ENCODE measurements around the gene ERVH48-1.
"Not testable (repeated sequence)": the region's sequence is repeated elsewhere in the genome, so short reads cannot be mapped to it uniquely, and the experiment has no call there.

ERVH48-1 gene

DNA sequence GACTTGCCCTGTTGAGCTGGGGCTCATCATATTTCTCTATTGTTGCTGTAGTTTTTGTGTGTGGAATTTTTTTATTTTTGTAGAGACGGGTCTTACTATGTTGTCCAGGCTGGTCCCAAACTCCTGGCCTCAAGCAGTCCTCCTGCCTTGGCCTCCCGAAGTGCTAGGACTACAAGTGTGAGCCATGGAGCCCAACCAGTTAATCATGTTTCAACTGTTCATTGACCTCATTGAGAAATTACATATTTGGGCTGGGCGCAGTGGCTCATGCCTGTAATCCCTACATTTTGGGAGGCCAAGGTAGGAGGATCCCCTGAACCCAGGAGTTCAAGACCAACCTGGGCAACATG, 39.8 kb upstream of the ERVH48-1 start:
- H3K4me3 ChIP-seq (ENCODE audit: low read depth, low read length) = no peak overlapping the region
- TF ChIP-seq, protein P1, sequence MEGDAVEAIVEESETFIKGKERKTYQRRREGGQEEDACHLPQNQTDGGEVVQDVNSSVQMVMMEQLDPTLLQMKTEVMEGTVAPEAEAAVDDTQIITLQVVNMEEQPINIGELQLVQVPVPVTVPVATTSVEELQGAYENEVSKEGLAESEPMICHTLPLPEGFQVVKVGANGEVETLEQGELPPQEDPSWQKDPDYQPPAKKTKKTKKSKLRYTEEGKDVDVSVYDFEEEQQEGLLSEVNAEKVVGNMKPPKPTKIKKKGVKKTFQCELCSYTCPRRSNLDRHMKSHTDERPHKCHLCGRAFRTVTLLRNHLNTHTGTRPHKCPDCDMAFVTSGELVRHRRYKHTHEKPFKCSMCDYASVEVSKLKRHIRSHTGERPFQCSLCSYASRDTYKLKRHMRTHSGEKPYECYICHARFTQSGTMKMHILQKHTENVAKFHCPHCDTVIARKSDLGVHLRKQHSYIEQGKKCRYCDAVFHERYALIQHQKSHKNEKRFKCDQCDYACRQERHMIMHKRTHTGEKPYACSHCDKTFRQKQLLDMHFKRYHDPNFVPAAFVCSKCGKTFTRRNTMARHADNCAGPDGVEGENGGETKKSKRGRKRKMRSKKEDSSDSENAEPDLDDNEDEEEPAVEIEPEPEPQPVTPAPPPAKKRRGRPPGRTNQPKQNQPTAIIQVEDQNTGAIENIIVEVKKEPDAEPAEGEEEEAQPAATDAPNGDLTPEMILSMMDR (IDR thresholded peaks at IDR 0.05; ENCODE audit: borderline replicate concordance, insufficient read depth, low read depth, low read length) = no peak

DNA sequence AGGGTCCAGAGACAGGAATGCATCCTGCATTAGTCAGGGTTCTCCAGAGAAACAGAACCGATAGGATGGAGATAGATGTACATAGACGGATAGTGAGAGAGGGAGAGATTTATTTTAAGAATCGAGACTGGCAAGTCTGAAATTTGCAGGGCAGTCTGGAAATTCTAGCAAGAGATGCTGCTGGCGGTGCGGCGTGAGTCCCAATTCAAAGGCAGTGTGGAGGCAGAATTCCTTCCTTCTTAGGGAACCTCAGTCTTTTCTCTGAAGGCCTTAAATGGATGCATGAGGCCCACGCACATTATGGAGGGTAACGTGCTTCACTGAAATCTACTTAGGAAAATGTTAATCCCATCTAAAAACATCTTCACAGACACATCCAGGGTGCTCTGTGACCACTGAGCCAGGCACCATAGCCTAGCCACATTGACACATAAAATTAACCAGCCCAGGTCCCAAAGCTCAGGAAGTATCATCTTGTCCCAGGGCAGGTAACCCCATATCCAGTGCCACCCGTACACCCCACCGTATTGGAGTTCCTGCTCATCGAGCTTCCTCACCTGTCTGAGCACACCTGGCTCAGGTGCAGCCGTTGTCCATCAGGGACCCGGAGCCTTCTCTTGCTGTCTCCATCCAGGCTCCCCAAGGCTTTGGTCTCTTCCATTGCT, 39.2 kb upstream of the ERVH48-1 start:
- no peak overlapping the region for H3K4me3 ChIP-seq (ENCODE audit: low read depth, low read length)
- TF ChIP-seq, protein P1 (IDR thresholded peaks at IDR 0.05; ENCODE audit: borderline replicate concordance, insufficient read depth, low read depth, low read length) = no peak

DNA sequence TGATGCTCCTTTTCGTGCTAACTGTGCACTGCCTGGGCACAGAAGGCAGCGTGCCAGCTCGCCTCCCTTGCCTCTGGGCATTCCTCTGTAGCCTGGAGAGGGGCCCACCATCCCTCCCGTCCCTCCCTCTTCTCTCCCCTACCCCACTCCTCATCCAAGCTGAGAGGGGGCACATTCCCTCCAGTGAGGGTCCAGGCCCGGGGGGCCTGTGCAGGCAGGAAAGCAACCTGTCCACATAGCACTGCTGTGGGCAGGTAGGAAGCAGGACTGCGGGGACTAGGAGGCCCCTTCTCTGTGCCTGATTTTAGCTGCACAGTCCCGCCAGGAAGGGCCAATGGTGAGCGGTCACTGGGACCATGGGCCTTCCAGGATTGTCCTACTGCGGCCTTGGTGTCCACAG, 38.7 kb upstream of the ERVH48-1 start:
- TF ChIP-seq, protein P1 (IDR thresholded peaks at IDR 0.05; ENCODE audit: borderline replicate concordance, insufficient read depth, low read depth, low read length) = no peak
- H3K4me3 ChIP-seq (ENCODE audit: low read depth, low read length) = no peak overlapping the region

DNA sequence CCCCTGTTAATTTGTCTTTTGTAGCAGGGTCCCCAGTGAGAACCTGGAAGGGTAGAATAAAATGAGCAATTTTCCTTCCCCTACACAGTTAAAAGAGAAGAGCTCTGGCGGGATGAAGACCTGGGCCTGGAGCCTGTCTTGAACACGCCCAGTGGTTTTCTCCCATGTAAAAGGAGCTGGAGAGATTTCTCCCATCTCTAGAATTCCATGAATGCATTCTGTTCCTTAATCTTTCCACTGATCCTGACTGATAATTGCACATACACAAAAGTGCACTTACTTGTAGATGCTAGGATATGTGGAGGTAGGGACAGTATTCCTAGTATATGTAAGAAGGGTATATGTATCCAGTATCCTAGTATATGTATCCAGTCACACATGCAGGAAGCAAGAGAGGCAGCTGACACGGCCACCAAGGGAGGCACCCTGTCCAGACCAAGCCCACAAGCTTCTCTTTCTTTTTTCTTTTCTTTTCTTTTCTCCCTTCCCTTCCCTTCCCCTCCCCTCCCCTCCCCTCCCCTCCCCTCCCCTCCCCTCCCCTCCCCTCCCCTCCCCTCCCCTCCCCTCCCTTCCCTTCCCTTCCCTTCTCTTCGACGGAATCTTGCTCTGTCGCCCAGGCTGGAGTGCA, 37.1 kb upstream of the ERVH48-1 start:
- TF ChIP-seq, protein P1 (IDR thresholded peaks at IDR 0.05; ENCODE audit: borderline replicate concordance, insufficient read depth, low read depth, low read length) = no peak
- no peak overlapping the region for H3K4me3 ChIP-seq (ENCODE audit: low read depth, low read length)

DNA sequence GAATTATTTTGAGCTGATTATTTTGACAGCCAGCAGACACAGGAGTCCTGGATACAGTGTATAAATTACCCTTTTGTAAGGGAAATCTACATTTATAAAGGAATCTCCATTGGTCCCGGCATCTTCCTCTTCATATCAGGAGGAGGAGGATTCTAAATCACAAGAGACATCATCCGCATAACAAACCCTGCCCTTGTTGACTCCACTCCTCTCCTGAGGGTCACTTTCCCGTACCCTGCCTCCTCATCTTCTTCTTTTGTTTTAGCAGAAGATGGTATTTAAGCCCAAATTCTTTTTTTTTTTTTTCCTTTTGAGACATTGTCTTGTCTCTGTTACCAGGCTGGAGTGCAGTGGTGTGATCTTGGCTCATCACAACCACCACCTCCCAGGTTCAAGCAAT, 34.3 kb upstream of the ERVH48-1 start:
- no peak overlapping the region for H3K4me3 ChIP-seq (ENCODE audit: low read depth, low read length)
- TF ChIP-seq, protein P1 (IDR thresholded peaks at IDR 0.05; ENCODE audit: borderline replicate concordance, insufficient read depth, low read depth, low read length) = no peak

DNA sequence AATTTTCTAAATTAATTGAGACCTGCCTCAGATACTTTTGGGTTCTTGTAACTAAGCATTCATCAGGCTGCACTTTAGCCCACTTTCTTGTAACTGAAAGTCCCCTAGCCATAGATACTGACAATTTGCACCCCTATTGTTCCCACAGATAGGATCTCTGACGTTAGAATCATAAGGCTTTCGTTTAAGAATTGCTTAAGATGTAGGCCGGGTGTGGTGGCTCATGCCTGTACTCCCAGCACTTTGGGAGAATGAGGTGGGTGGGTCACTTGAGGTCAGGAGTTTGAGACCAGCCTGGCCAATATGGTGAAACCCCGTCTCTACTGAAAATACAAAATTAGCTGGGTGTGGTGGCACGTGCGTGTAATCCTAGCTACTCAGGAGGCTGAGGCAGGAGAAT, 32.7 kb upstream of the ERVH48-1 start:
- not testable (repeated sequence) for H3K4me3 ChIP-seq (ENCODE audit: low read depth, low read length)

DNA sequence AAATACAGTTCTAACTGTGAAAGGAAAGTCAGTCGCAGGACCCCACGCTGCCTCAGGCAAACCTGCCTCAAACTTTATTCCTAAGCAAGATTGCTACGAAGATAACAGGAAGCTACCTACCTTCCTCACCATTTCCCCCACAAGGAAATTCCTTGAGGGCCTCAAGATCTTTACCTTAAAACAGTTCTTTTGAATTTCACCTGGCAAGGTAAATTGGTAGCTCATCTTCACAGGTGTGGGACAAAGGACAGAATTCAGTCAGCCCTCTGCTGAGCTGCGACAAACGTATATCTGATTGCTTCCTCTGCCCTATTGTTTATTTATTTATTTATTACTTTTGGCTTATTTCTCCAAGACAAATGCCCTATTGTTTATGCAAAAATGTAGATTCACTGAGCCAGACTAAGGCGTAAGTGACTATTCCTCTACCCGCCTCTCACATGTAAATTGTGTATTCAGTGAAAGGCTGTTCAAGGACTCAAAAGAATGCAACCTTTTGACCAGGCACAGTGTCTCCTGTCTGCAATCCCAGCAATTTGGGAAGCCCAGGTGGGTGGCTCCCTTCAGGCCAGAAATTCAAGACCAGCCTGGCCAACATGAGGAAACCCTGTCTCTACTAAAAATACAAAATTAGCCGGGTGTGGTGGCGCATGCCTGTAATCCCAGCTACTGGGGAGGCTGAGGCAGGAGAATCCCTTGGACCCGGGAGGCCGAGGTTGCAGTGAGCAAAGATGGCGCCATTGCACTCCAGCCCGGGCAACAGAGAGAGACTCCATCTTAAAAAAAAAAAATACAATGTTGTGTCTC, 31.6 kb upstream of the ERVH48-1 start:
- no peak overlapping the region for H3K4me3 ChIP-seq (ENCODE audit: low read depth, low read length)
- TF ChIP-seq, protein P1 (IDR thresholded peaks at IDR 0.05; ENCODE audit: borderline replicate concordance, insufficient read depth, low read depth, low read length) = no peak

DNA sequence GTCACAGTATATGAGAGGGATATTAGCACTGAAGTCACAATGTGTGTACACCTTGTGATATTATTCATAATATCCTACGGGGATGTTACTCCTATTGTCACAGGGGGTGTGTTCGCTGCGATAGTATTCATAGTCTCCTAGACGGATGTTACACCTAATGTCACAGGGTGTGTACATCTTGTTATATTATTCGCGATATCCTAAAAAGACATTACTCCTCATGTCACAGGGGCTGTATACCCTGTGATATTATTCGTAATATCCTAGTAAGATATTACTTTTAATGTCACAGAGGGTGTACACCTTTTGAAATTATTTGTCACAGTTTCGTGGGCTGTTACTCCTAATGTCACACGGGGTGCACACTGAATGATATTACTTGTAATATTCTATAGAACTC, 25.8 kb upstream of the ERVH48-1 start:
- not testable (repeated sequence) for H3K4me3 ChIP-seq (ENCODE audit: low read depth, low read length)

DNA sequence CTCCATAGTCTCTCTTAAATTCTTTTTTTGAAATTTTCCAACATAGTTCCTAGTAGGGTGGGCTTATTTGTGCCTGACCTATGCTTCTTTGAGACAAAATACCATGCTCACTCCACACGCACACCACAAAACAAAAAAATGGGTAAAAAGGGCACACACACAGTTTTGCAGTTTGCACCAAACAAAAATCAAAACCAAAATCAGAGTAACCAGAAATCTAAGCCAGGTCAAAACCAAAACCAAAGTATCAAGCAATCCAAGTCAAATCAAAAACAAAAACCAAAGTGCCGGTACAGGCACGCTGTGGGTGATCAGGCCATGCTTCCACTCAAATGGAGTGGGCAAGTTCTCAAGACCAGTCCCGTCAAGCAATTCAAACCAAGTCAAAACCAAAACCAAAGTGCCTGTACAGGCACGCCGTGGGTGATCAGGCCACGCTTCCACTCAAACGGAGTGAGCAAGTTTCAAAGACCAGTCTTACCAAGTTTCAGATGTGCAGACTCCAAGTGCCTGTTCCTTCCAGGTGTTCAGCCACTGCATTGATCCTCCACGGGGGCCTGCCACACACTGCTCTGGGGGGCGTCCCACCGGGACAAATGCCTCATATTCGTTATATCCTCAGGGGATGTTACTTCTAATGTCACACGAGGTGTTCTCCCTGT, 23.8 kb upstream of the ERVH48-1 start:
- not testable (repeated sequence) for H3K4me3 ChIP-seq (ENCODE audit: low read depth, low read length)
